PC-3 (cell line): ENCODE results near the gene SLC39A11. TPM values are rescaled to one million over a fixed set of nuclear protein-coding genes. Genes with fewer than 3 reads are reported as not detected.

Source experiments
- ATAC-seq: fragments of 200-7000 bp; cut with Tn5 transposase; 2 replicates; pipeline ENCODE4 v1.9.1; 2020; ENCODE audit warnings: mild to moderate bottlenecking, moderate library complexity
- BruUV-seq: library from RNA; stranded (reverse); fragments of 400-500 nt; replicated peaks from 2 replicates; lab custom pipeline; 2021; lab: Mats Ljungman, UMichigan
- CTCF ChIA-PET: fragments of 300-600 bp; sonication (Branson Sonifier 250); formaldehyde crosslinking; loops from one replicate; lab custom pipeline; 2022; ENCODE audit warnings: antibody characterized with exemption; lab: Charles Lee
- POLR2A ChIA-PET: fragments of 300-600 bp; sonication (Branson Sonifier 250); formaldehyde crosslinking; loops from one replicate; lab custom pipeline; 2022; ENCODE audit warnings: antibody characterized with exemption; ENCODE audit not compliant: unreplicated experiment; lab: Charles Lee
- DNase-seq: peaks from one replicate; pipeline ENCODE4 v3.0.0-alpha.2; 2015
- H2AFZ ChIP-seq: fragments of 300-600 bp; sonication (generic); 2 replicates; pipeline ENCODE4 v1.6.0; 2016; ENCODE audit warnings: antibody characterized with exemption, low read length
- H3F3A ChIP-seq: fragments of 300-600 bp; sonication (generic); one replicate; pipeline ENCODE4 v1.6.0; 2017; ENCODE audit warnings: antibody characterized with exemption, low read length, control low read depth, mild to moderate bottlenecking; ENCODE audit not compliant: unreplicated experiment
- H3K27ac ChIP-seq: fragments of 300-600 bp; sonication (generic); 2 replicates; pipeline ENCODE4 v1.5.1; 2016; ENCODE audit warnings: mild to moderate bottlenecking, low read length
- H3K27me3 ChIP-seq: fragments of 300-600 bp; sonication (generic); 2 replicates; pipeline ENCODE4 v1.6.1; 2016; ENCODE audit warnings: low read length, mixed read lengths
- H3K36me3 ChIP-seq: fragments of 300-600 bp; sonication (generic); 2 replicates; pipeline ENCODE4 v1.6.1; 2016; ENCODE audit warnings: low read depth, mixed run types, low read length, mixed read lengths
- H3K4me1 ChIP-seq: fragments of 300-600 bp; sonication (generic); 2 replicates; pipeline ENCODE4 v1.5.1; 2016; ENCODE audit warnings: low read length; ENCODE audit not compliant: insufficient read depth
- H3K4me2 ChIP-seq: fragments of 300-600 bp; sonication (generic); 2 replicates; pipeline ENCODE4 v1.6.0; 2016; ENCODE audit warnings: low read length
- H3K4me3 ChIP-seq: fragments of 300-600 bp; sonication (generic); 2 replicates; pipeline ENCODE4 v1.5.1; 2016; ENCODE audit warnings: mild to moderate bottlenecking, low read length, mixed read lengths
- H3K79me2 ChIP-seq: fragments of 300-600 bp; sonication (generic); 2 replicates; pipeline ENCODE4 v1.6.1; 2017; ENCODE audit warnings: low read length, mixed read lengths
- H3K9ac ChIP-seq: fragments of 300-600 bp; sonication (generic); 2 replicates; pipeline ENCODE4 v1.6.0; 2016; ENCODE audit warnings: mild to moderate bottlenecking, low read length
- H3K9me2 ChIP-seq: fragments of 300-600 bp; sonication (generic); replicated peaks from 2 replicates; pipeline ENCODE4 v1.6.1; 2016; ENCODE audit warnings: mixed run types, low read length, mixed read lengths
- H3K9me3 ChIP-seq: fragments of 300-600 bp; sonication (generic); 2 replicates; pipeline ENCODE4 v1.6.1; 2016; ENCODE audit warnings: low read length, mixed read lengths
- H4K20me1 ChIP-seq: fragments of 300-600 bp; sonication (generic); 2 replicates; pipeline ENCODE4 v1.6.1; 2016; ENCODE audit warnings: low read length, mixed read lengths
- EZH2 ChIP-seq: fragments of 300-600 bp; sonication (generic); IDR thresholded peaks from one replicate; pipeline ENCODE4 v1.6.1; 2017; ENCODE audit warnings: antibody characterized with exemption, mild to moderate bottlenecking, low read length; ENCODE audit not compliant: unreplicated experiment
- EZH2phosphoT487 ChIP-seq: fragments of 300-600 bp; sonication (generic); IDR thresholded peaks from 2 replicates; pipeline ENCODE4 v1.6.1; 2018; ENCODE audit warnings: mild to moderate bottlenecking, antibody characterized with exemption, low read length, borderline replicate concordance
- intact Hi-C: fragments of 100-400 bp; cut with micrococcal nuclease; formaldehyde crosslinking; loops from 2 replicates; pipeline ENCODE4 v1.9.0; 2023
- total RNA-seq: library from RNA; depleted of rRNA; stranded (reverse); fragments of >200 nt; gene quantifications from 2 replicates; pipeline ENCODE4 v1.2.3, GENCODE V29; 2014
- TF ChIP-seq, protein P1 (sequence below): fragments of 300-600 bp; sonication (generic); conservative IDR thresholded peaks from 2 replicates; pipeline ENCODE4 v1.5.1; 2017; ENCODE audit warnings: antibody characterized with exemption, low read depth, mild to moderate bottlenecking, low read length

The SLC39A11 gene
- total RNA-seq, 1 experiment from 2014 or later: 37.7 TPM

DNA sequence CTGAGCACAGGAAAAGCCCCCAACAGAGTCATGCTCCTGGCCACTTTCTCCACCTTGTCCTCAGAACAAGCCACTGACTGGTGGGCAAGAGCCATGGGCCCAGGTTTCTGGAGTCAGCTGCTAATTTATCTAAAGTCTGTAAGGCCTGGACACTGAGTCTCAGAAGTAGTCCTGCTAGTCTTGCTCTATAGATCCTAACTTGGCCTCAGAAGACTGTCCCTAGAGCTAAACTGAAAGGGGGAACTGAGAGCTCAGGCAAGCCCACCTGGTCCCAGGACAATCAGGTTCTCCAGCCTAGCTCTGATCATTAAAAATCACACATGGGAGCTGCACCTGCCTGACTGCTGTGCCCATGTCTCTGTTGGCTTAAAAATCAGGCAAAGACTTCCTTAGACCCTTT is 485.8 kb downstream of the SLC39A11 start:
- no peak for ATAC-seq
- no TSS peak for BruUV-seq
- Histone ChIP-seq H2AFZ (no peak overlapping the region), H3K36me3 (0 out of 2 replicates have a peak, but pooled peaks cover 6% of the 10 kb centered on the region), H3K9ac (no peak overlapping the region), H3K79me2 (no peaks in the 10 kb centered on the region), H3K9me2 (no peaks in the 10 kb centered on the region), H3K4me1 (peaks cover 42% of the 10 kb centered on the region), H3K27me3 (no peaks in the 10 kb centered on the region), H3F3A (peaks cover 4% of the 10 kb centered on the region), H3K4me2 (no peak overlapping the region), H3K9me3 (peaks cover 11% of the 10 kb centered on the region), H3K4me3 (no peak overlapping the region), H3K27ac (no peak overlapping the region), H4K20me1 (no peaks in the 10 kb centered on the region)
- intact Hi-C loops: no loop called here
- TF ChIP-seq EZH2phosphoT487: no peak
- no peak for TF ChIP-seq EZH2
- TF ChIP-seq, protein P1, sequence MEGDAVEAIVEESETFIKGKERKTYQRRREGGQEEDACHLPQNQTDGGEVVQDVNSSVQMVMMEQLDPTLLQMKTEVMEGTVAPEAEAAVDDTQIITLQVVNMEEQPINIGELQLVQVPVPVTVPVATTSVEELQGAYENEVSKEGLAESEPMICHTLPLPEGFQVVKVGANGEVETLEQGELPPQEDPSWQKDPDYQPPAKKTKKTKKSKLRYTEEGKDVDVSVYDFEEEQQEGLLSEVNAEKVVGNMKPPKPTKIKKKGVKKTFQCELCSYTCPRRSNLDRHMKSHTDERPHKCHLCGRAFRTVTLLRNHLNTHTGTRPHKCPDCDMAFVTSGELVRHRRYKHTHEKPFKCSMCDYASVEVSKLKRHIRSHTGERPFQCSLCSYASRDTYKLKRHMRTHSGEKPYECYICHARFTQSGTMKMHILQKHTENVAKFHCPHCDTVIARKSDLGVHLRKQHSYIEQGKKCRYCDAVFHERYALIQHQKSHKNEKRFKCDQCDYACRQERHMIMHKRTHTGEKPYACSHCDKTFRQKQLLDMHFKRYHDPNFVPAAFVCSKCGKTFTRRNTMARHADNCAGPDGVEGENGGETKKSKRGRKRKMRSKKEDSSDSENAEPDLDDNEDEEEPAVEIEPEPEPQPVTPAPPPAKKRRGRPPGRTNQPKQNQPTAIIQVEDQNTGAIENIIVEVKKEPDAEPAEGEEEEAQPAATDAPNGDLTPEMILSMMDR: no peak
- no peak for DNase-seq
- POLR2A ChIA-PET: no interaction called here
- CTCF ChIA-PET: no interaction called here

DNA sequence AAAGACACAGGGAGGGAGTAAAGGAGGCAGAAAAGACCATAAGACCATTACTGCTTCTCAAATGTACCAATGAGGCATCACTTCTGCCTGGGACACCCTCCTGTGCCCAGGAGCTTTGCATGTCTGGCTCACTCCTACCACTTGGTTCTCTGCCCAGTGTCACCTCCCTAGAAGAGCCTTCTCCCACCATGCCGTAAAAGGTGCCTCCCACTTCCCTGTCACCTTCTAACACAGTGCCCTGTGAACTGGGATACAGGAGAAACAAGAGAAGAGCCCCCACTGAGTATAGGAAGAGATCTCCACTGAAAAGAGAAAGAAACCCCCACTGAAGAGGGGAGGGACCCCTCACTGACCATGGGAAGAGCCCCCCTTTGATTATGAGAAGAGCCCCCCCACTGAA is 486.9 kb downstream of the SLC39A11 start:
- no peak for ATAC-seq
- H3F3A ChIP-seq: peaks cover 4% of the 10 kb centered on the region

DNA sequence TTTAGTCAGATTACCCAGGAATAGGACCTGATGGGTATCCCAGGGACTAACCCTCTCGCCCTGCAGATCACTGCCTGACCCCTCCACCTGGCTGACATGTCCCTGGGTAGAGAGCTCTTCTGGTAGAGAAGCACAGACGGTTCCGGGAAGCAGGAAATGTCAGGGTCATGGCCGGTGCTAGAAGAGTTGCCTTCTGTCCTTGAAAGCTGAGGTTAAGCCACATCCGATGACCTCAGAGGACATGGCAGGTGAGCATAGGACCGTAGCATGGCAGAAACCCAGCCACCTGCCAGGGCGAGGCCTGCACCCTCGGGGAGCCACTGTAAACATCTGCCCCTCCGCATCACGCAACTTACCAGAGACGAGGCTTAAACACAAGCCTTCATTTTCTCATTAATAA is 488.0 kb downstream of the SLC39A11 start:
- H3K4me2 ChIP-seq: no peak overlapping the region
- H3K79me2 ChIP-seq: no peaks in the 10 kb centered on the region
- peaks cover 41% of the 10 kb centered on the region for H3K4me1 ChIP-seq
- no peak for DNase-seq
- H3K4me3 ChIP-seq: no peak overlapping the region
- POLR2A ChIA-PET: no interaction called here
- ATAC-seq: no peak
- no peaks in the 10 kb centered on the region for H3K9me2 ChIP-seq
- H2AFZ ChIP-seq: no peak overlapping the region
- peaks cover 4% of the 10 kb centered on the region for H3F3A ChIP-seq
- no peaks in the 10 kb centered on the region for H3K27me3 ChIP-seq
- H3K36me3 ChIP-seq: 0 out of 2 replicates have a peak, but pooled peaks cover 6% of the 10 kb centered on the region
- no peak for TF ChIP-seq EZH2
- TF ChIP-seq, protein P1: no peak
- TF ChIP-seq EZH2phosphoT487: no peak
- intact Hi-C loops: no loop called here
- no peak overlapping the region for H3K9ac ChIP-seq
- CTCF ChIA-PET: no interaction called here
- H4K20me1 ChIP-seq: no peaks in the 10 kb centered on the region
- peaks cover 11% of the 10 kb centered on the region for H3K9me3 ChIP-seq
- BruUV-seq: no TSS peak
- no peak overlapping the region for H3K27ac ChIP-seq

More for the DNA sequence above, 486.9 kb downstream of the SLC39A11 start:
- no peaks in the 10 kb centered on the region for H4K20me1 ChIP-seq
- DNase-seq: no peak
- H3K9me2 ChIP-seq: no peaks in the 10 kb centered on the region
- ChIA-PET CTCF (no interaction called here), POLR2A (no interaction called here)
- H3K79me2 ChIP-seq: no peaks in the 10 kb centered on the region
- no peak overlapping the region for H2AFZ ChIP-seq
- TF ChIP-seq EZH2: no peak
- TF ChIP-seq, protein P1: no peak
- no peak for TF ChIP-seq EZH2phosphoT487
- no peak overlapping the region for H3K9ac ChIP-seq
- intact Hi-C loops: no loop called here
- peaks cover 49% of the 10 kb centered on the region for H3K4me1 ChIP-seq
- H3K27ac ChIP-seq: no peak overlapping the region
- peaks cover 11% of the 10 kb centered on the region for H3K9me3 ChIP-seq
- H3K4me3 ChIP-seq: no peak overlapping the region
- no TSS peak for BruUV-seq
- H3K4me2 ChIP-seq: no peak overlapping the region
- 0 out of 2 replicates have a peak, but pooled peaks cover 6% of the 10 kb centered on the region for H3K36me3 ChIP-seq
- no peaks in the 10 kb centered on the region for H3K27me3 ChIP-seq
